Measurements from ENCODE around the gene FAM171A1.
"Not testable (repeated sequence)": the region's sequence is repeated elsewhere in the genome, so short reads cannot be mapped to it uniquely, and the experiment has no call there.

Gene FAM171A1

GRCh38 chr10:15278786-15279185 lies 92.3 kb downstream of the FAM171A1 start:
- DNase-seq = no peak

GRCh38 chr10:15276039-15276438 lies 95.0 kb downstream of the FAM171A1 start:
- DNase-seq = not testable (repeated sequence)

- DNase-seq = not testable (repeated sequence)
These were observed 101.3 kb downstream of the FAM171A1 start for GRCh38 chr10:15269838-15270237.

GRCh38 chr10:15267496-15267895 lies 103.6 kb downstream of the FAM171A1 start:
- no peak for DNase-seq

GRCh38 chr10:15266117-15266516 lies 105.0 kb downstream of the FAM171A1 start:
- DNase-seq = no peak

GRCh38 chr10:15265558-15265957 lies 105.5 kb downstream of the FAM171A1 start:
- no peak for DNase-seq

GRCh38 chr10:15265056-15265455 lies 106.0 kb downstream of the FAM171A1 start:
- DNase-seq = no peak

- DNase-seq = no peak
These were observed 107.3 kb downstream of the FAM171A1 start for GRCh38 chr10:15263657-15264323.

- DNase-seq = no peak
These were observed 108.9 kb downstream of the FAM171A1 start for GRCh38 chr10:15262036-15262713.

GRCh38 chr10:15259136-15259535 lies 112.0 kb downstream of the FAM171A1 start:
- no peak for DNase-seq

- no peak for DNase-seq
These were observed 112.8 kb downstream of the FAM171A1 start for GRCh38 chr10:15258255-15258654.

- no peak for DNase-seq
These were observed 115.1 kb downstream of the FAM171A1 start for GRCh38 chr10:15255961-15256360.

- DNase-seq = peak; percentile 8
These were observed 116.1 kb downstream of the FAM171A1 start for GRCh38 chr10:15254808-15255648.

GRCh38 chr10:15253951-15254807 lies 116.9 kb downstream of the FAM171A1 start:
- no peak for DNase-seq

GRCh38 chr10:15252396-15252795 lies 118.7 kb downstream of the FAM171A1 start:
- no peak for DNase-seq

GRCh38 chr10:15251791-15252380 lies 119.2 kb downstream of the FAM171A1 start:
- no peak for DNase-seq

- DNase-seq = no peak
These were observed 125.6 kb downstream of the FAM171A1 start for GRCh38 chr10:15245530-15245929.

GRCh38 chr10:15244635-15245197 lies 126.4 kb downstream of the FAM171A1 start:
- DNase-seq = no peak

GRCh38 chr10:15242261-15242840 lies 128.7 kb downstream of the FAM171A1 start:
- DNase-seq = no peak

- no peak for DNase-seq
These were observed 129.8 kb downstream of the FAM171A1 start for GRCh38 chr10:15241306-15241705.

- DNase-seq = peak; percentile 15
These were observed 132.3 kb downstream of the FAM171A1 start for GRCh38 chr10:15238555-15239335.
